AG04449 (cell line): ENCODE measurements around the gene MAP3K5.
"Not testable (repeated sequence)": the region's sequence is repeated elsewhere in the genome, so short reads cannot be mapped to it uniquely, and the experiment has no call there.

ENCODE experiments used
- CTCF ChIA-PET: fragments of 350-600 bp; formaldehyde crosslinking; extraction: SDS; loops from one replicate; lab custom pipeline; 2021; ENCODE audit warnings: antibody characterized with exemption; lab: Yijun Ruan, JAX
- POLR2A ChIA-PET: fragments of 400-600, 350-600 bp; formaldehyde crosslinking; extraction: SDS; loops from one replicate; lab custom pipeline; 2020; ENCODE audit warnings: antibody characterized with exemption, inconsistent platforms; lab: Yijun Ruan, JAX
- DNase-seq: peaks from one replicate; pipeline ENCODE4 v3.0.0-alpha.2; 2010; ENCODE audit warnings: low read depth, low spot score
- H3K4me3 ChIP-seq: 2 replicates; pipeline ENCODE4 v1.5.1; 2011; ENCODE audit warnings: low read depth, mild to moderate bottlenecking, control low read depth, low read length
- TF ChIP-seq, protein P1 (sequence below): IDR thresholded peaks from one replicate; pipeline ENCODE4 v1.5.1; 2011; ENCODE audit warnings: mild to moderate bottlenecking, moderate library complexity, low read length, control low read depth, inconsistent platforms; ENCODE audit not compliant: insufficient read depth; ENCODE audit errors: missing control alignments

Gene MAP3K5

DNA sequence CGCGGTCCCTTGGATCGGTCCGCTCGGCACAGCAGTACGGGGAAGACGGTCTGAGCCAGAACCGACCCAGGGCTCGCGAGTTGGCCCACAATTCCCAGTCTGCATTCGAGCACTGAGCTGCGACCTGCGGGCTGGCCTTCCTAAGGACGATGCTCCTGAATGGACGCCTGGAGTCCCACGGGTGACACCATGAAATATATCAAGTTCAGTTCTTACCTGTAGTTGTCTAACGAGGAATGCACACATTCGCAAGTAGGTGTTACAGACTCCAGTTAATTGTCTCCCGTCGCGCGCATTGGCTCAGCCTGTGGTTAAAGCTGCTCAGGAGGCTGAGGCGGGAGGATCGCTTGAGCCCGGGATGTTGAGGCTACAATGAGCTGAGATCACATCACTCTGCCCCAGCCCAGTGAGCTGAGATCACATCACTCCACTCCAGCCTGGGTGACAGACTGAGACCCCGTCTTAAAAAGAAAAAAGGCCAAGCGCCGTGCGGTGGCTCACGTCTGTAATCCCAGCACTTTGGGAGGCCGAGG lies 30.9 kb upstream of the MAP3K5 start:
- ChIA-PET POLR2A (interaction anchor here (0.6 to 0.8 kb wide), 2 partner anchors 12 to 213 kb away, joined by 3 read pairs; no protein-coding TSS in a partner anchor), CTCF (interaction anchor here (0.8 to 2.9 kb wide), 12 partner anchors 10 to 449 kb away, joined by 3 to 18 read pairs (median 6); partner anchors contain the start of gene MAP3K5)
- H3K4me3 ChIP-seq = peak overlapping the region; percentile 82
- no peak for DNase-seq
- TF ChIP-seq, protein P1, sequence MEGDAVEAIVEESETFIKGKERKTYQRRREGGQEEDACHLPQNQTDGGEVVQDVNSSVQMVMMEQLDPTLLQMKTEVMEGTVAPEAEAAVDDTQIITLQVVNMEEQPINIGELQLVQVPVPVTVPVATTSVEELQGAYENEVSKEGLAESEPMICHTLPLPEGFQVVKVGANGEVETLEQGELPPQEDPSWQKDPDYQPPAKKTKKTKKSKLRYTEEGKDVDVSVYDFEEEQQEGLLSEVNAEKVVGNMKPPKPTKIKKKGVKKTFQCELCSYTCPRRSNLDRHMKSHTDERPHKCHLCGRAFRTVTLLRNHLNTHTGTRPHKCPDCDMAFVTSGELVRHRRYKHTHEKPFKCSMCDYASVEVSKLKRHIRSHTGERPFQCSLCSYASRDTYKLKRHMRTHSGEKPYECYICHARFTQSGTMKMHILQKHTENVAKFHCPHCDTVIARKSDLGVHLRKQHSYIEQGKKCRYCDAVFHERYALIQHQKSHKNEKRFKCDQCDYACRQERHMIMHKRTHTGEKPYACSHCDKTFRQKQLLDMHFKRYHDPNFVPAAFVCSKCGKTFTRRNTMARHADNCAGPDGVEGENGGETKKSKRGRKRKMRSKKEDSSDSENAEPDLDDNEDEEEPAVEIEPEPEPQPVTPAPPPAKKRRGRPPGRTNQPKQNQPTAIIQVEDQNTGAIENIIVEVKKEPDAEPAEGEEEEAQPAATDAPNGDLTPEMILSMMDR = no peak

DNA sequence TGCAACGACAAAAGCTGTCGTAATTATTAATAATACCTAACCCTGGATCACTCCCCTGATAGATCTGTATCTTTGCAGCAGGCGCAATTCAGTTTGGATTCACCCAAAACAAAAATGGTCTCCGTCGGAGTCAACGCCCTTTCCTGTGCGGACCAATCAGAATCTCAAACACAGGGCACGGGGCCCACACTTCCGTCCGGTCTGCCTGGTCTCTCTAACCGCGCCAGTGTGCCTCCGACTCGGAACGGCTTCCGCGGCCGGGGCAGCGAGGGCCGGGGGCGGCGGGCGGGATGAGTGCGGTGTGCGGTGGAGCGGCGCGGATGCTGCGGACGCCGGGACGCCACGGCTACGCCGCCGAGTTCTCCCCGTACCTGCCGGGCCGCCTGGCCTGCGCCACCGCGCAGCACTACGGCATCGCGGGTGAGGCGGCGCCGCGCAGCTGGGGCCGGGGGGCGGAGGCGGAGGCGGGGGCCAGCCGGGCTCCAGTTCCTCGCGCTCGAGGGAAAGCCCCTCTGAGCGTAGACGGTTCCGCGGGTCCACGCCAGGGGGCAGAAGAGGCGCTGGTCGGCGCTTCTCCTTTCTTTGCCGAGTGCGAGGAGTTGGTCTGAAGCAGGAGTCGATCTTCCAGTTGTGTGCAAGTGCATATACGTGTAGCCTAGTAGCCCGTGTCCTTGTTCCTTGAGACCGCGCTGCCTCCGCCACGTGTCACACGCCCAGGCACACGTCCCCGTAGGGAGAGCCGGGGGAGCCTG lies 30.3 kb upstream of the MAP3K5 start, which contains the start of gene PEX7:
TSS of gene PEX7 (plus strand) at position 217 of the 752 bp plus-strand sequence. CDS start at position 291, 74 bp downstream.
- ChIA-PET CTCF (interaction anchor here (0.9 to 2.9 kb wide), 12 partner anchors 10 to 449 kb away, joined by 3 to 18 read pairs (median 6); partner anchors contain the start of gene MAP3K5), POLR2A (interaction anchor here (0.5 to 0.8 kb wide), 3 partner anchors 11 to 212 kb away, joined by 3 read pairs; no protein-coding TSS in a partner anchor)
- peak; percentile 58 for DNase-seq
- peak within 1 kb of the TSS; percentile 82 for H3K4me3 ChIP-seq
- TF ChIP-seq, protein P1 = peak; percentile 92

DNA sequence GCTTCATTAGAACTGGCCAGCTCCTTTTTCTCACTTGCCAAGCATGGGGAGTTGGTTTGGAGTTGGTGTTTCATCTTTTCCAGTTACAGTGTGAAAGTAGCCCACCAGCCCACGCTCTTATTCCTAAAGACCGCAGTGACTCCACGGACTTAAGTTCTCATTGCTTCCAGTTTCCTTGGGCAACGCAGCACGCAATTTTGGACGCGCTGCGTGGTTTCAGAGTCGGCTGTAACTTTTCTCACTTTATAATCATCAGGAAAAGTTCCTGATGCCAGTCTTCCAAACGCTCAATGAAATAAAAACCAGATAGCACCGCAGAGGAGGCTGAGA lies 29.7 kb upstream of the MAP3K5 start:
- ChIA-PET CTCF (interaction anchor here (0.6 to 2.9 kb wide), 8 partner anchors 9 to 236 kb away, joined by 3 to 18 read pairs (median 4); partner anchors contain the start of gene MAP3K5), POLR2A (interaction anchor here (0.5 to 0.7 kb wide), 2 partner anchors 44 to 177 kb away, joined by 3 to 4 read pairs; no protein-coding TSS in a partner anchor)
- peak overlapping the region; percentile 82 for H3K4me3 ChIP-seq
- TF ChIP-seq, protein P1 = no peak
- DNase-seq = no peak

DNA sequence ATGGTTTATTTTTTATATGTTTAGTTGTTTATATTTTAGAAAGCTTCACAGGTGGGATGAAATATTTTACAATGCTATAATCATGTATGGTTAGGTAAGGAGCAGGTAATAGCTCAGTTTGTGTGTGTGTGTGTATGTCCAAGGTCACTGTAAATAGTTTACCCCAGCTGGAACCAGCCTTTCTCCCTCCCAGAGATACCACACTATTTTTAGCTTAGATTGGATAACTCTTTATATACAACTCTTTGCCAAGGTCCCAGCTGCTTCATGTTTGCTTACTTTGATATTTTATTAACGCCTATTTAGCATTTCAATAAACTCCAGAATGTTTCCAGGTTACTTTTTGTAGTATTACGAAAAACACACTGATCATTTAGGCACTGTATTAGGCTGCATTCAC lies 28.3 kb upstream of the MAP3K5 start:
- no peak overlapping the region for H3K4me3 ChIP-seq
- DNase-seq = no peak
- TF ChIP-seq, protein P1 = no peak
- CTCF ChIA-PET = interaction anchor here (1.2 kb wide), 1 partner anchor 176 kb away, joined by 5 read pairs; no protein-coding TSS in a partner anchor
- POLR2A ChIA-PET = no interaction called here

DNA sequence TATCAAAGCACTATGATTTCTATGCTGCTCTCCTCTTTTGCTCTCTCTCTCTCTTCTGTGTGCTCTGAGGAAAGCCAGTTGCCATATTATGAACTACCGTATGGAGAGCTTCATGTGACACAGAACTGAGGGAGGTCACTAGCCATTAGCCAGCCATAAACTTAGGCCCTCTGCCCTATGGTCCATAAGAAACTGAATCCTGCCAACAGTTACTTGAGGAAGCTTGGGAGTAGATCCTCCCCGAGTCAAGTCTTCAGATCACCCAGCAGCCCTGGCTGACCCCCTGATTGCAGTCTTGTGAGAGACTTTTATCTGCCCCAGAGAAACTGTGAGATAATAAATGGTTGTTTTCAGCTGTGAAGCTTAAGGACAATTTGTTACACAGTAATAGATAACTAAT lies 24.4 kb upstream of the MAP3K5 start:
- no peak for DNase-seq
- ChIA-PET POLR2A (no interaction called here), CTCF (interaction anchor here (0.9 to 1.8 kb wide), 3 partner anchors 25 to 172 kb away, joined by 5 to 7 read pairs (median 6); partner anchors contain the start of gene MAP3K5)
- TF ChIP-seq, protein P1 = no peak
- H3K4me3 ChIP-seq = no peak overlapping the region

DNA sequence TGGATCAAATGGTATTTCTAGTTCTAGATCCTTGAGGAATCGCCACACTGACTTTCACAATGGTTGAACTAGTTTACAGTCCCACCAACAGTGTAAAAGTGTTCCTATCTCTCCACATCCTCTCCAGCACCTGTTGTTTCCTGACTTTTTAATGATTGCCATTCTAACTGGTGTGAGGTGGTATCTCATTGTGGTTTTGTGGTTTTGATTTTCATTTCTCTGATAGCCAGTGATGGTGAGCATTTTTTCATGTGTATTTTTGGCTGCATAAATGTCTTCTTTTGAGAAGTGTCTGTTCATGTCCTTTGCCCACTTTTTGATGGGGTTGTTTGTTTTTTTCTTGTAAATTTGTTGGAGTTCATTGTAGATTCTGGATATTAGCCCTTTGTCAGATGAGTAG lies 23.3 kb upstream of the MAP3K5 start:
- CTCF ChIA-PET, DNase-seq, H3K4me3 ChIP-seq, POLR2A ChIA-PET: not testable (repeated sequence)
